Sigmoid colon (tissue), 4 donors: Measurements from ENCODE around the gene RGL4.

ENCODE experiments used
- CTCF ChIP-seq, 4 experiments: fragments of 450-650 bp in 3 of 4; fragments of 200-600 bp in 1 of 4; IDR thresholded peaks; one replicate each; pipeline ENCODE4 v1.5.1; 2016 to 2019; ENCODE audit warnings: antibody characterized with exemption in 4 of 4, mild to moderate bottlenecking in 3 of 4, moderate library complexity in 2 of 4
- EP300 ChIP-seq, 4 donors: sonication (generic); formaldehyde crosslinking; IDR thresholded peaks; one replicate each; pipeline ENCODE4 v1.6.1; 2017; ENCODE audit warnings: antibody characterized with exemption in 4 of 4
- POLR2A ChIP-seq, 2 donors: fragments of 450-650 bp; IDR thresholded peaks; one replicate each; pipeline ENCODE4 v1.6.1; 2016; ENCODE audit warnings: antibody characterized with exemption in 2 of 2, mild to moderate bottlenecking in 2 of 2, moderate library complexity in 2 of 2

DNA sequence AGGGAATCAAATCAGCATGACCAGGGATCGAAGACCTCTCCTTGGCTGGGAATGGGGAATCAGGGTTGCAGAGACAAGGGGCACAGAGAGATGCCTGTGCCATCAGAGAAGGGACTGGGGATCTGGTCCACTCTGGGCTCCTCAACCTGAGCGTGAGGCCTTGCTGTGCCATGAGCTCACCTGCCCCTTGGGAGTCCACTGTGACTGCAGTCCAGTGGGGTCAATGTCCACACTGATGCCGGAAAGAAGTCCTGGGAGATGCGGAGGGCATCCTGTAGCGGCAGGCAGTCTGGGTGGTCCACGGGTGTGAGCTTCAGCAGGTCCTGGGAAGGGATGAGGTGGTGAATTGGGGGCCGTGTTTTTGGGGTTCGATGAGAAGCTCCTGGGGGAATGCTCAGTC, 7.3 kb upstream of the RGL4 start:
- TF ChIP-seq POLR2A (IDR thresholded peaks at IDR 0.05) (no peak), CTCF (IDR thresholded peaks at IDR 0.05) (no peak), EP300 (IDR thresholded peaks at IDR 0.05) (no peak)
